VCaP (cell line): ENCODE measurements around the gene TP53INP2.
A peak's percentile ranks its signal among the peaks of the same experiment; 100 is the strongest.

Experiments used
- H3K27ac ChIP-seq: fragments of 450-650 bp; 2 replicates; pipeline ENCODE4 v1.5.1; 2017
- TF ChIP-seq, protein P1 (sequence below): fragments of 450-650 bp; conservative IDR thresholded peaks from 2 replicates; pipeline ENCODE4 v1.5.1; 2017; ENCODE audit warnings: mild to moderate bottlenecking, moderate library complexity

Gene TP53INP2

DNA sequence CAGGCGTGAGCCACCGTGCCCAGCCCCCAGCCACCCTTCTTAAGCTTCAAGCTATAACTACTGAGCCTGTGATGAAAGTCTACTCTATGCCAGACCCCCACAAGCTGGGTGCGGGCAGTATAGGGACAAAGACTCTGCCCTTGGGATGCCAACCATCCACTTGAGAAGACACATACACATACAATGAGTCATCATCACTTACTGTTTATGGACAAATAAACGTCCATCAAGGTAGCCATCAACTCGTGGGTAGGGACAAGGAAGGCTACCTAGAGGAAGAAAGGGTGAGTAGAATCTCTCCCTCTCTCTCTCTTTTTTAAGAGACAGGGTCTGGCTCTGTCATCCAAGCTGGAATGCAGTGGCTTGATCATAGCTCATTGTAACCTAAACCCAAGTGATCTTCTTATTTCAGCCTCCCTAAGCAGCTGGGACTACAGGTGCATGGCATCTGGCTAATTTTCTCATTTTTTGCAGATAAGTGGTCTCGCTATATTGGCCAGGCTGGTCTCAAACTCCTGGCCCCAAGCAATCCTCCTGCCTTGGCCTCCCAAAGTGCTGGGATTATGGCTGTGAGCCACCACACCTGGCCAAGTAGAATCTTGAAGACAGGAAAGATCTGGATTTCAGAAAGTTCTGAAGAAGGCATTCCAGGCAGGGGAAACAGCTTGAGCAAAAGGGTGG, 2.6 kb upstream of the TP53INP2 start:
- no peak overlapping the region for H3K27ac ChIP-seq
- TF ChIP-seq, protein P1, sequence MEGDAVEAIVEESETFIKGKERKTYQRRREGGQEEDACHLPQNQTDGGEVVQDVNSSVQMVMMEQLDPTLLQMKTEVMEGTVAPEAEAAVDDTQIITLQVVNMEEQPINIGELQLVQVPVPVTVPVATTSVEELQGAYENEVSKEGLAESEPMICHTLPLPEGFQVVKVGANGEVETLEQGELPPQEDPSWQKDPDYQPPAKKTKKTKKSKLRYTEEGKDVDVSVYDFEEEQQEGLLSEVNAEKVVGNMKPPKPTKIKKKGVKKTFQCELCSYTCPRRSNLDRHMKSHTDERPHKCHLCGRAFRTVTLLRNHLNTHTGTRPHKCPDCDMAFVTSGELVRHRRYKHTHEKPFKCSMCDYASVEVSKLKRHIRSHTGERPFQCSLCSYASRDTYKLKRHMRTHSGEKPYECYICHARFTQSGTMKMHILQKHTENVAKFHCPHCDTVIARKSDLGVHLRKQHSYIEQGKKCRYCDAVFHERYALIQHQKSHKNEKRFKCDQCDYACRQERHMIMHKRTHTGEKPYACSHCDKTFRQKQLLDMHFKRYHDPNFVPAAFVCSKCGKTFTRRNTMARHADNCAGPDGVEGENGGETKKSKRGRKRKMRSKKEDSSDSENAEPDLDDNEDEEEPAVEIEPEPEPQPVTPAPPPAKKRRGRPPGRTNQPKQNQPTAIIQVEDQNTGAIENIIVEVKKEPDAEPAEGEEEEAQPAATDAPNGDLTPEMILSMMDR, result no peak

DNA sequence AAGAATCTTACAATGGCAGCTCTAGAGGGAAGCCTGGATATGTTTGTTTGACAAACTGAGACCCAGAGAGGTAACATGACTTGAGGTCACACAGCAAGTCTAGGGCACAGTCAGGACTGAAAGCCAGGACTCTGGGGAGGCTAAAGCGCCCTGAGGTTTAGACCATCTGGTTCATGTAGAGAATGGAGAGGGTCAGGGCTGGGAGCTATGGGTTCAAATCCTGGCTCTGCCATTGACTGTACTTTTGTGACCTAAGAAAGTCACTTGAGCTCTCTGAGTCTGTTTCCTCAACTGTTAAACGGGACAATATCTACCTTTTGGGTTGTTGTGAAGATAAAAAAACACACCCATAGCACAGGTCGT, 1.1 kb upstream of the TP53INP2 start:
- H3K27ac ChIP-seq, result peak overlapping the region; percentile 87
- TF ChIP-seq, protein P1, result no peak

DNA sequence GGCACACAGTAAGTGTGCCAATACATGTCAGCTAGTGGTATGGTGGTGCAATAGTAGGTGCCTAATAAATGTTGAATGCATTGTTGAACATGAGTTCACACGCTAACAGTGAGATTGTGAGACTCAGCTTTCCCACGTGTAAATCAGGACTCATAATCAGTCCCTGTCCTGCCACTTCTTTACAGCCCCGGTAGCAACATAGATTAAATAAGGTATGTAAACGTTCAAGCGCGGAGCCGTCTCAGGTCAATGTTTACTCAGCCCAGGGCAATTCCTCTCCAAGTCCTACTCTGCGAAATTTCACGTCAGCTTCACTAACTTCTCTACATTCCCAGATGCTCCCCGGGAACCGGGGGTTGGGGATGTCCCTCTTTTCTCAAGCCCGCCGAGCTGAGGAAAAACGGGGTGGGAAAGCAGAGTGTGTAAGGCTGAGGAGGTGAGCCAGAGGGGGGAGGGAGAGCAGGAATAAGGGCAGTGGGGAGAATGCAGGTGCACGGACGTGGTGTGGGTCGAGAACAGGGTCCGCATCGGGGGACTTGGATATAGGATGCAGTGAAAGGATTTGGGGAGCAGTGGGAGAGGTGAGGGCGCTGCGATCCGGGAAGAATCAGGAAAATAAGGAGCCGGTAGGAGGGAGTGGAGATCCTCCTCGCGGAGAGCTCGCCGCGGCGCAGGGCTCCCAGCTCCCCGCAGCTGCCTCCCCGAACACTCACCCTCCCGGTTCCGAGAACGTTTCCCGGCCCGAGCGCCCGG, 544 bp upstream of the TP53INP2 start:
- TF ChIP-seq, protein P1, result no peak

DNA sequence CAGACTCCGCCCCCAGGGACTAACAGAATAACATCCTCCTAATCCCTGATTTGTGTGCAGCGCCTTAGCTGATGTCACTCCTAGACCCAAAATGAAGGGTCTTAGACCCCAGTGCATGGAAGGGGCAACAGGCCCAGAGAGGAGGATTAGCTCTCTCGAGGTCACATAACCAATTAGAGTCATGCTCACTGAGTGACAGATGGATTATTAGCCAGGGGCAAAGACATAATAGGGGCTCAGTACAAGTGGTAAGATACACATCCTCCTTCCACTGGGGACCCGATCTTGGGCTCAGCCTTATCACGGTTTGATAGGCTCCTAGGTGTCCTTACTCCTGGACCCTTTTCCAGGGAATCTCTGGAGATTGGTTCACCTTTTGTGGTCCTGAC, 858 bp downstream of the TP53INP2 start:
- H3K27ac ChIP-seq, result peak overlapping the region; percentile 87
- TF ChIP-seq, protein P1, result no peak

More for the DNA sequence above, 544 bp upstream of the TP53INP2 start:
- peak overlapping the region; percentile 87 for H3K27ac ChIP-seq

DNA sequence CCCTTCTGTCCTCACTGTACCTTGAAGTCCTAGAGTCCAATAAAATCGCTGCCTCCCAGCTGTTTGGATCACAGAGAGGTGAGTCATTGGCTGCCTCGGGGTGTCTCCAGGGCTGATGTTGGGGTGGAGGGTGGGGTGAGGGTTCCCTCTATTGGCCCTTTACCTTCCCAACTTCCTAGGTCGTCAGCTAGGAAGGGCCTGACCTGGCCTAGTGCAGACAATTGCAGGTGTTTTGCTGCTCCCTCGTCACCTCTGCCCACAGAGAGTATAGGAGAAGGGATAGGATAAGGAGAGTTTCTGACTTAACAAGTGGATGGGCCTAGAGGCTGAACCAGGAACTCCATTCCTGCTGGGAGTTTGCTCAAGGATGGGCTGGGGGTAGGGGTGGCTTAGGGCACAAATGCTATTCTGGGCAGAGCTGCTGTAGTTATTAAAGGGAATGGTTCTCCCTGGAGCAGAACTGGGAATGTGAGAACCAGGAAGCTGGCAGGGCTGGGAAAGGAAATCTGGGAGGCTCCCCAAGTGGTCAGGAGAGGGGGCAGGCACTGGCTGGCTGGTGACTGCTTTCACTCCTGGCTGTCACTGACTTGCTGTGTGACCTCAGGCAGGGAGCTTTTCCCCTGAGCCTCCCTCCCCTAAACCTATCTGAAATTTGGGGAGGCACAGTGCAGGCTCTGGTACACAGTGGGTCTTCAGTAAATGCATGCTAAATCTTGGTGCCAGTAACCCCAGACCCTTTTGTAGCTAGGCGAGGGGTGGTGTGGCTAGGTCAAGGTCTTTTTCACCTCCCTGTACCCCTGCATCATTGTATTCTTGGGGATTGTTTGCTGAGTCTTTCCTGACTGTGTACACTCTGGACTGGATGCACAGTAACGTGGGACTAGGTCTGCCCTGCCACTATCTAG, 1.5 kb downstream of the TP53INP2 start:
- TF ChIP-seq, protein P1, result no peak
- H3K27ac ChIP-seq, result no peak overlapping the region

DNA sequence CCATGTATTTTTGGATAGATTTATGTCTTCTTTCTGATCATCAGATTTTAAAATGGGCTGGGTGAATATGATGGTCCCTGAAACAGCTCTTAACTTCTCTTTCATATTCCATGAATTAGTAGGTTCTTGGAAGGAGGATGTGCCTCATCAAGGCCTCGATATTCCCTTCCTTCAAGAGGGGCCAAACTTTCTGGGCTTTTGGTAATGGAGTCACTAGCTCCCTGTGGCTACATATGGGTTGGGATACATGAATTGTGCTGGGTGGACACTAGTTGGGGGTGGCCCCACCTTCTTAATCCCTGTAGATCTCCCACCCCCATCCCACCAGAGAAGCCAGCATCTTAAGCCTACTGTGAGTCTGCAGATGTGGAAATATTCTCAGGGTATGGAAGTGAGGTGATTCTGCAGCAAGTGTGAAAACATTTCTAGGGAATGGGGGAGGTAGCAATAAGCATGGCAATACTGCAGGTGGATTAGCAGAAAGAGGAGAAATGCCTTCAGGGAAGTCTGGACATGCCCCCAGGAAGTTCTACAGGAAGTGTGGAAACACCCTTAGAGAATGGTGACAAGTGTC, 2.2 kb downstream of the TP53INP2 start:
- TF ChIP-seq, protein P1, result no peak
- no peak overlapping the region for H3K27ac ChIP-seq
